Fibroblast of lung (primary cell): ENCODE measurements around the gene CCDC82. TPM values are rescaled to one million over a fixed set of nuclear protein-coding genes. Genes with fewer than 3 reads are reported as not detected.

Source experiments
- DNase-seq, 2 donors: peaks; one replicate each; pipeline versions ENCODE4 v3.0.0 to v3.0.0-alpha.2; 2010; ENCODE audit warnings: low read depth in 2 of 2
- H2AFZ ChIP-seq: 2 replicates; pipeline ENCODE4 v1.5.1; 2012; ENCODE audit warnings: low read length, control low read depth, inconsistent platforms
- H3K27ac ChIP-seq: 2 replicates; pipeline ENCODE4 v1.5.1; 2011; ENCODE audit warnings: low read length, control low read depth; ENCODE audit not compliant: insufficient read depth
- H3K27me3 ChIP-seq: 2 replicates; pipeline ENCODE4 v1.5.1; 2011; ENCODE audit warnings: mild to moderate bottlenecking, low read length; ENCODE audit not compliant: control insufficient read depth, insufficient read depth
- H3K36me3 ChIP-seq: 2 replicates; pipeline ENCODE4 v1.5.1; 2011; ENCODE audit warnings: low read length; ENCODE audit not compliant: control insufficient read depth, insufficient read depth
- H3K4me1 ChIP-seq: 2 replicates; pipeline ENCODE4 v1.5.1; 2011; ENCODE audit warnings: low read length; ENCODE audit not compliant: control insufficient read depth, insufficient read depth; ENCODE audit errors: extremely low read depth
- H3K4me2 ChIP-seq: 2 replicates; pipeline ENCODE4 v1.5.1; 2011; ENCODE audit warnings: low read length, control low read depth; ENCODE audit not compliant: insufficient read depth; ENCODE audit errors: extremely low read depth
- H3K4me3 ChIP-seq, 4 experiments: fragments of 200-600 bp in 1 of 4; sonication (generic) in 1 of 4; replicated peaks in 1 of 4; 2 replicates each; pipeline ENCODE4 v1.5.1; 2011 to 2016; ENCODE audit warnings: low read length in 4 of 4, low read depth in 3 of 4, mild to moderate bottlenecking in 3 of 4, control low read depth in 2 of 4, inconsistent platforms in 1 of 4, mixed read lengths in 1 of 4; ENCODE audit not compliant: insufficient read depth in 1 of 4; ENCODE audit errors: control extremely low read depth in 1 of 4
- H3K79me2 ChIP-seq: 2 replicates; pipeline ENCODE4 v1.5.1; 2012; ENCODE audit warnings: mild to moderate bottlenecking, low read length, inconsistent platforms; ENCODE audit not compliant: control insufficient read depth, insufficient read depth
- H3K9ac ChIP-seq: 2 replicates; pipeline ENCODE4 v1.5.1; 2011; ENCODE audit warnings: mild to moderate bottlenecking, low read length, control low read depth; ENCODE audit not compliant: insufficient read depth
- H3K9me3 ChIP-seq: 2 replicates; pipeline ENCODE4 v1.5.1; 2012; ENCODE audit warnings: low read depth, low read length; ENCODE audit not compliant: control insufficient read depth, insufficient read depth
- H4K20me1 ChIP-seq: 2 replicates; pipeline ENCODE4 v1.5.1; 2011; ENCODE audit warnings: low read length; ENCODE audit not compliant: control insufficient read depth, insufficient read depth; ENCODE audit errors: extremely low read depth
- CTCF ChIP-seq, 2 donors: IDR thresholded peaks in 1 of 2; conservative IDR thresholded peaks in 1 of 2; 1 replicate in 1 of 2; 2 replicates in 1 of 2; pipeline ENCODE4 v1.5.1; 2011 to 2012; ENCODE audit warnings: low read length in 2 of 2, control low read depth in 1 of 2, inconsistent platforms in 1 of 2, low read depth in 1 of 2, mild to moderate bottlenecking in 1 of 2
- EZH2 ChIP-seq: IDR thresholded peaks from 2 replicates; pipeline ENCODE4 v1.5.1; 2012; ENCODE audit warnings: low read length, control low read depth, mild to moderate bottlenecking; ENCODE audit errors: missing control alignments
- polyA plus RNA-seq, 2 donors: library from polyadenylated mRNA; depleted of rRNA in 1 of 2; stranded (reverse) in 1 of 2; unstranded in 1 of 2; fragments of >200 nt; gene quantifications; 2 replicates each; pipeline ENCODE4 v1.2.1, GENCODE V29; 2011 to 2012; ENCODE audit warnings: missing spikeins in 1 of 2
- total RNA-seq: library from RNA; depleted of rRNA; stranded (reverse); fragments of >200 nt; gene quantifications from 2 replicates; pipeline ENCODE4 v1.2.1, GENCODE V29; 2014

CCDC82 gene
- total and polyA plus RNA-seq, 2 donors (not counting 1 experiment from before 2014, with no cell fraction given), result 14.2 to 19.5 TPM

- Histone ChIP-seq H3K79me2 (peaks cover 52% of the 10 kb centered on the region), H3K9me3 (no peaks in the 10 kb centered on the region), H3K36me3 (no peaks in the 10 kb centered on the region), H3K27me3 (no peaks in the 10 kb centered on the region), H2AFZ (no peak overlapping the region), H3K4me1 (peaks cover 35% of the 10 kb centered on the region), H3K9ac (no peak overlapping the region), H3K4me2 (no peak overlapping the region), H3K4me3 (no peak overlapping the region), H4K20me1 (no peaks in the 10 kb centered on the region), H3K27ac (no peak overlapping the region)
- TF ChIP-seq EZH2 (no peak), CTCF (conservative IDR thresholded peaks at IDR 0.05 in 1 of 2, IDR thresholded peaks at IDR 0.05 in 1 of 2; ENCODE audit: low read depth in 1 of 2, low read length in 2 of 2) (no peak)
- no peak for DNase-seq
These were observed 80.1 kb downstream of the CCDC82 start for GRCh38 chr11:96309643-96310017.

GRCh38 chr11:96309016-96309642 is 80.6 kb downstream of the CCDC82 start:
- Histone ChIP-seq H3K36me3 (no peaks in the 10 kb centered on the region), H3K4me2 (no peak overlapping the region), H3K9me3 (no peaks in the 10 kb centered on the region), H3K4me3 (no peak overlapping the region), H4K20me1 (no peaks in the 10 kb centered on the region), H3K9ac (no peak overlapping the region), H2AFZ (no peak overlapping the region), H3K27me3 (no peaks in the 10 kb centered on the region), H3K79me2 (peaks cover 54% of the 10 kb centered on the region), H3K27ac (peak overlapping the region; percentile 2), H3K4me1 (peaks cover 38% of the 10 kb centered on the region)
- TF ChIP-seq CTCF (conservative IDR thresholded peaks at IDR 0.05 in 1 of 2, IDR thresholded peaks at IDR 0.05 in 1 of 2; ENCODE audit: low read depth in 1 of 2, low read length in 2 of 2) (no peak), EZH2 (no peak)
- peak in 1 of 2 donors; percentile 86 for DNase-seq

- Histone ChIP-seq H3K79me2 (peaks cover 48% of the 10 kb centered on the region), H3K9me3 (no peaks in the 10 kb centered on the region), H3K27ac (peak overlapping the region; percentile 98), H3K27me3 (no peaks in the 10 kb centered on the region), H3K9ac (peak overlapping the region; percentile 69), H3K4me3 (peak overlapping the region; percentile 17 to 48 (median 32)), H3K4me2 (peak overlapping the region; percentile 94), H4K20me1 (no peaks in the 10 kb centered on the region), H2AFZ (no peak overlapping the region), H3K4me1 (peaks cover 40% of the 10 kb centered on the region), H3K36me3 (no peaks in the 10 kb centered on the region)
- DNase-seq, result peak; percentile 93 to 94
- TF ChIP-seq EZH2 (no peak), CTCF (conservative IDR thresholded peaks at IDR 0.05 in 1 of 2, IDR thresholded peaks at IDR 0.05 in 1 of 2; ENCODE audit: low read depth in 1 of 2, low read length in 2 of 2) (no peak)
These were observed 82.0 kb downstream of the CCDC82 start for GRCh38 chr11:96307776-96308140.
